PC-9 (cell line): ENCODE data around the gene NATD1. TPM values are rescaled to one million over a fixed set of nuclear protein-coding genes. Genes with fewer than 3 reads are reported as not detected.

ENCODE experiments used
- BruUV-seq: library from RNA; stranded (reverse); fragments of 400-500 nt; replicated peaks from 2 replicates; lab custom pipeline; 2021; lab: Mats Ljungman, UMichigan
- CTCF ChIA-PET: fragments of 300-600 bp; sonication (Branson Sonifier 250); formaldehyde crosslinking; loops from one replicate; lab custom pipeline; 2022; ENCODE audit warnings: antibody characterized with exemption; lab: Charles Lee
- POLR2A ChIA-PET: fragments of 300-600 bp; sonication (Branson Sonifier 250); formaldehyde crosslinking; loops from one replicate; lab custom pipeline; 2022; ENCODE audit warnings: antibody characterized with exemption; ENCODE audit not compliant: unreplicated experiment; lab: Charles Lee
- DNase-seq, 2 experiments: peaks; one replicate each; pipeline versions ENCODE4 v3.0.0 to v3.0.0-alpha.2; 2015 to 2022; ENCODE audit warnings: mixed read lengths in 1 of 2
- H2AFZ ChIP-seq: fragments of 200-600 bp; sonication (generic); 2 replicates; pipeline ENCODE4 v1.8.1; 2017; ENCODE audit warnings: antibody characterized with exemption
- H3F3A ChIP-seq: fragments of 200-600 bp; sonication (generic); 2 replicates; pipeline ENCODE4 v1.8.1; 2017; ENCODE audit warnings: antibody characterized with exemption, mild to moderate bottlenecking, low read depth; ENCODE audit not compliant: insufficient read depth
- H3K27ac ChIP-seq: fragments of 200-600 bp; sonication (generic); 2 replicates; pipeline ENCODE4 v1.6.1; 2016; ENCODE audit warnings: mixed run types
- H3K27me3 ChIP-seq: fragments of 200-600 bp; sonication (generic); 2 replicates; pipeline ENCODE4 v1.6.1; 2016; ENCODE audit warnings: low read depth, mixed run types; ENCODE audit not compliant: insufficient read depth
- H3K36me3 ChIP-seq: fragments of 200-600 bp; sonication (generic); 2 replicates; pipeline ENCODE4 v1.6.1; 2016; ENCODE audit warnings: low read depth, mixed run types
- H3K4me1 ChIP-seq: fragments of 200-600 bp; sonication (generic); replicated peaks from 2 replicates; pipeline ENCODE4 v1.6.1; 2016; ENCODE audit warnings: mixed run types; ENCODE audit not compliant: insufficient read depth
- H3K4me2 ChIP-seq: fragments of 200-600 bp; sonication (generic); 2 replicates; pipeline ENCODE4 v1.6.1; 2017; ENCODE audit warnings: mixed run types
- H3K4me3 ChIP-seq: fragments of 200-600 bp; sonication (generic); 2 replicates; pipeline ENCODE4 v1.6.1; 2016; ENCODE audit warnings: mixed run types
- H3K79me2 ChIP-seq: fragments of 200-600 bp; sonication (generic); 2 replicates; pipeline ENCODE4 v1.6.1; 2017; ENCODE audit warnings: low read depth, mixed run types
- H3K9me2 ChIP-seq: fragments of 200-600 bp; sonication (generic); 2 replicates; pipeline ENCODE4 v1.8.1; 2017; ENCODE audit warnings: mild to moderate bottlenecking; ENCODE audit not compliant: insufficient read depth
- H3K9me3 ChIP-seq: fragments of 200-600 bp; sonication (generic); 2 replicates; pipeline ENCODE4 v1.8.1; 2016; ENCODE audit warnings: low read depth; ENCODE audit not compliant: insufficient read depth
- H4K20me1 ChIP-seq: fragments of 200-600 bp; sonication (generic); 2 replicates; pipeline ENCODE4 v1.8.1; 2017; ENCODE audit not compliant: insufficient read depth
- EZH2 ChIP-seq: fragments of 200-600 bp; sonication (generic); IDR thresholded peaks from 2 replicates; pipeline ENCODE4 v1.8.0; 2017; ENCODE audit warnings: antibody characterized with exemption, low read depth
- intact Hi-C: fragments of 100-400 bp; cut with micrococcal nuclease; formaldehyde crosslinking; loops from one replicate; pipeline ENCODE4 v1.10.0; 2022; ENCODE audit not compliant: unreplicated experiment
- total RNA-seq: library from RNA; stranded (reverse); gene quantifications from 2 replicates; pipeline ENCODE4 v1.2.3, GENCODE V29; 2021
- TF ChIP-seq, protein P1 (sequence below): fragments of 200-600 bp; sonication (generic); conservative IDR thresholded peaks from 2 replicates; pipeline ENCODE4 v1.6.1; 2017; ENCODE audit warnings: mixed run types, antibody characterized with exemption, mild to moderate bottlenecking, moderate library complexity

The NATD1 gene
- total RNA-seq, 1 experiment from 2014 or later: 5.4 TPM

DNA sequence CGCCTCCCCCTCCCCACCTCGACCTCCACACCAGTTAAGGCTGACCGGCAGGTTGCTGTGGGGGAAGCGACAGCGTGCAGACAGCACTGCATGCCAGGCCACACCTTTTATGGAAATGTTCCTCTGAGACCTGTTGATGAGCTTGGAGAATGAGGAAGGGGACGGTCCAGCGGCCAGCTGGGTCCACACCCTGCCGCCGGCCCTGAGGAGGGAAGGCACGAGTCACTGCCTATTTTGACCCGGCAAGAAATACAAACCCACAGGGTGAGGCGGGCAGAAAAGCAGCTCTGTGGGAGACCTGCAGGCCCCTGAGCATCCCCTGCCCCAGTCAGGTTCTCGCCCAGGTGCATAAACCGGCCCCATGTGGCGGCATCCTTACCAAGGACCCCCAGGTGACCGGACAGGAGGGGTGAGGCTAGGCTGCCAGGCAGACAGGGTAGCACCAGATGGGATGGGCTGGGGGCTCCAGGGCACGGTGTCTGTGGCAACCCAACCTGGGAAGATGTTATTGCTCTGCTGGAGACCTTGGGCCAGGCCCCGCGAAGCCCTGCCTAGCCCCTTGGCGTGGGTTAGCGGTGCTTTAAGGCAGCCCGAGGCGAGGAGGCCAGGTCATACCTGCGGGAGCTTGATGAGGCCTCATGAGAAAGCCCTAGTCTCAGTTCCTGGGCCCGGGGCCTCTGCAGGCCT, 12.7 kb downstream of the NATD1 start:
- H4K20me1 ChIP-seq: no peaks in the 10 kb centered on the region
- no peaks in the 10 kb centered on the region for H3K4me1 ChIP-seq
- TF ChIP-seq EZH2: no peak
- TF ChIP-seq, protein P1, sequence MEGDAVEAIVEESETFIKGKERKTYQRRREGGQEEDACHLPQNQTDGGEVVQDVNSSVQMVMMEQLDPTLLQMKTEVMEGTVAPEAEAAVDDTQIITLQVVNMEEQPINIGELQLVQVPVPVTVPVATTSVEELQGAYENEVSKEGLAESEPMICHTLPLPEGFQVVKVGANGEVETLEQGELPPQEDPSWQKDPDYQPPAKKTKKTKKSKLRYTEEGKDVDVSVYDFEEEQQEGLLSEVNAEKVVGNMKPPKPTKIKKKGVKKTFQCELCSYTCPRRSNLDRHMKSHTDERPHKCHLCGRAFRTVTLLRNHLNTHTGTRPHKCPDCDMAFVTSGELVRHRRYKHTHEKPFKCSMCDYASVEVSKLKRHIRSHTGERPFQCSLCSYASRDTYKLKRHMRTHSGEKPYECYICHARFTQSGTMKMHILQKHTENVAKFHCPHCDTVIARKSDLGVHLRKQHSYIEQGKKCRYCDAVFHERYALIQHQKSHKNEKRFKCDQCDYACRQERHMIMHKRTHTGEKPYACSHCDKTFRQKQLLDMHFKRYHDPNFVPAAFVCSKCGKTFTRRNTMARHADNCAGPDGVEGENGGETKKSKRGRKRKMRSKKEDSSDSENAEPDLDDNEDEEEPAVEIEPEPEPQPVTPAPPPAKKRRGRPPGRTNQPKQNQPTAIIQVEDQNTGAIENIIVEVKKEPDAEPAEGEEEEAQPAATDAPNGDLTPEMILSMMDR: no peak
- CTCF ChIA-PET: interaction anchor here (0.6 kb wide), 1 partner anchor 252 kb away, joined by 3 read pairs; no protein-coding TSS in a partner anchor
- H3K9me2 ChIP-seq: no peaks in the 10 kb centered on the region
- H2AFZ ChIP-seq: no peak overlapping the region
- no peak overlapping the region for H3K4me2 ChIP-seq
- H3K79me2 ChIP-seq: no peaks in the 10 kb centered on the region
- H3F3A ChIP-seq: no peaks in the 10 kb centered on the region
- no peak overlapping the region for H3K4me3 ChIP-seq
- intact Hi-C loops: no loop called here
- no peaks in the 10 kb centered on the region for H3K36me3 ChIP-seq
- no peak overlapping the region for H3K27ac ChIP-seq
- POLR2A ChIA-PET: interaction anchor here (0.6 to 0.9 kb wide), 2 partner anchors 92 to 111 kb away, joined by 4 read pairs; no protein-coding TSS in a partner anchor
- BruUV-seq: no TSS peak
- no peaks in the 10 kb centered on the region for H3K9me3 ChIP-seq
- DNase-seq: no peak
- H3K27me3 ChIP-seq: no peaks in the 10 kb centered on the region

DNA sequence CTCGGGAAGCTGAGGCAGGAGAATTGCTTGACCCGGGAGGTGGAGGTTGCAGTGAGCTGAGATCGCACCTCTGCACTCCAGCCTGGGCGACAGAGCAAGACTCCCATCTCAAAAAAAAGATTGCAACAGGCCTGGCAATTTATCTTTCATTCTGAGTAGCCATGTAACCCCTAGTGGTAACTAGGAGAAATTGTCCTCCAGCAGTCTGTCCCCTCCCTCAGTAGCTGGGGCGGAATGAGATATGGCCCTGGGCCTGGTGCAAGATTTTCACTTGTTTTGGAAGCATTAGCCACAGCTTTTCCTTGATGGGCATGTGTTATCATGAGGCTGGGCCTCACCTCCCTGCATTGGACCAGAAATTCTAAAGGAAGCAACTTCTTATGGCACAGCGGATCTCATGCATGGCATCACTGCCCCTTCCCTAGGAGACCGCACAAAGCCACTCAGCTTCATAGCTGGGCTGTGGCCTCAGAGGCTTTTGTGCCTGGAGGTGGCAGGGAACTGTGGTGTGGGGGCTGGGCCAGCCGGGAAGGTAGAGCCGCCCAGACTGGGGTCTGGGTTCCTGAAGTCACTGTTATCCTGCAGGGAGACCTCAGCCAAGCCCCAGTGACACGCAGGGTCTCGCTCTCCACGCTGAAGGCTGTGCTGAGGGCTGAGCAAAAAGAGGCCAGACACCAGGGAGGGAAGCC, 13.4 kb downstream of the NATD1 start:
- Histone ChIP-seq H3K4me1 (no peaks in the 10 kb centered on the region), H4K20me1 (no peaks in the 10 kb centered on the region), H3K4me3 (no peak overlapping the region), H3K27ac (no peak overlapping the region), H3K27me3 (no peaks in the 10 kb centered on the region), H3K9me2 (no peaks in the 10 kb centered on the region), H3K9me3 (no peaks in the 10 kb centered on the region), H3K79me2 (no peaks in the 10 kb centered on the region), H3K4me2 (no peak overlapping the region), H3K36me3 (no peaks in the 10 kb centered on the region), H3F3A (no peaks in the 10 kb centered on the region), H2AFZ (no peak overlapping the region)
- no TSS peak for BruUV-seq
- DNase-seq: no peak
- intact Hi-C loops: no loop called here
- TF ChIP-seq EZH2: no peak
- TF ChIP-seq, protein P1: peak; percentile 70
- ChIA-PET POLR2A (interaction anchor here (0.6 to 0.9 kb wide), 2 partner anchors 91 to 110 kb away, joined by 4 read pairs; no protein-coding TSS in a partner anchor), CTCF (no interaction called here)

DNA sequence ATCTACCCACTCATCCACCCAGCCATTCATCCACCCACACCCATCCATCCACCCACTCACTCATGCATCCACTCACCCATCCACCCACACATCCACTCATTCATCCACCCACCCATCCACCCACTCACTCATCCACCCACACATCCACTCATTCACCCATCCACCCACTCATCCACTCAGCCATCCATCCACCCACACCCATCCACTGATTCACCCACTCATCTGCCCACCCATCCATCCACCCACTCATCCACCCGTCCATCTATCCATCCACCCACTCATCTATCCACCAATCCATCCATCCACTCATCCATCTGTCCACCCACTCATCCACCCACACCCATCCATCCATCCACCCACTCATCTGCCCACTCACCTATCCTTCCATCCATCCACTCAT, 17.3 kb downstream of the NATD1 start:
- Histone ChIP-seq H3K4me2 (no peak overlapping the region), H3F3A (no peaks in the 10 kb centered on the region), H3K9me2 (no peaks in the 10 kb centered on the region), H4K20me1 (no peaks in the 10 kb centered on the region), H2AFZ (no peak overlapping the region), H3K27ac (no peak overlapping the region), H3K79me2 (no peaks in the 10 kb centered on the region), H3K4me3 (no peak overlapping the region), H3K9me3 (no peaks in the 10 kb centered on the region), H3K27me3 (no peaks in the 10 kb centered on the region), H3K4me1 (no peaks in the 10 kb centered on the region), H3K36me3 (no peaks in the 10 kb centered on the region)
- ChIA-PET POLR2A (no interaction called here), CTCF (no interaction called here)
- no TSS peak for BruUV-seq
- TF ChIP-seq EZH2: no peak
- TF ChIP-seq, protein P1: no peak
- intact Hi-C loops: no loop called here
- no peak for DNase-seq
